NCI-H1048 (cell line): ENCODE measurements around the gene KLHL21.

Experiments used
- DNase-seq: peaks from one replicate; lab custom pipeline; 2025; lab: John Stamatoyannopoulos, UW

The KLHL21 gene

DNA sequence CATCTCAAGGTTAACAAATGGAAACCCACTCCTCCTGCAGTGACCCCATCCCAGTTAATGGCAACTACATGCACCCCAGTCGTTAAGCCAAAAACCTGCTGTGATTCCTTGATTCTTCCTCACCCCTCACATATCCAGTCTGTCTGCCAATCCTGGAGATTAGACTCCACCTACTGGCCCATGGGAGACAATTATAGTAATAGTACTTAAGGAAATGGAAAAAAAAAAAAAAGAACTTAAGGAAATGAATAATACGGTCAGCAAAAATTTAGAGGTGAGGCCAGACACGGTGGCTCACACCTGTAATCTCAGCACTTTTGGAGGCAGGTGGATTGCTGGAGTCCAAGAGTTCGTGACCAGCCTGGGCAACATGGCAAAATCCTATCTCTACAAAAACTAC, 55.4 kb downstream of the KLHL21 start:
- DNase-seq = no peak

GRCh38 chr1:6546326-6546725, 56.3 kb downstream of the KLHL21 start:
- no peak for DNase-seq

DNA sequence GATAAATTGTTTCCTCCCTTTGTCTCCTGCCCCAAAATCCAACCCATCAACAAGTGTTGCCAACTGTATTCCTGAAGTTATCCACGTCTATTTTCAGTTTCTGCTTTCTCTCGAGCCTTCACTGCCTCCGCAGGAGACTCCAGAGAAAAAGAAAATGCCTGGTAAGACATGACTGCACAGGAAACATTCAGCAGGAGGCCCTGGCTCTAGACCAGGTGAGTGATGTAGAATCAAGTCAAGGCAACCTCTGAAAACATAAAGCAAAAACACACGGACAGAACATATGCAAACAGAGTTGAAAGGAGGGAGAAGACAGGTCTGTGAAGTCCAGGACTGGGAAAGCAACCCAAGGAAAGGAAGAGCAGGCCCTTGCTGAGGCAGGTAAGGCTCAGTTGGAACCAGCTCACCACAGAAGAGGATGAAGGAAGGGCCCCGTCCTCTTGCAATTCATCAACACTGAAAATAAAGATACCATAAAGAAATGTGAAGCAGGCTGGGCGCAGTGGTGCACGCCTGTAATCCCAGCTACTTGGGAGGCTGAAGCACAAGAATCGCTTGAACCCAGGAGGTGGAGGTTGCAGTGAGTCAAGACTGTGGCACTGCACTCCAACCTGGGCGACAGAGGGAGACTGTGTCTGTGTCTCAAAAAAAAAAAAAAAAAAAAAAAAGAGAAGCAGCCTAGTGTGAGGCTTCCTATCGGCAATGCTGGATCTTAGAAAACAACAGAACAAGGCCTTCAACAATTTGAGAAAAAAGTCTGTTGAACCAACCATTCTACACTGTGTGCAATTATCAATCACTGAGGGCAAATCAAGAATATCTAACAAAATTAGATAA, 57.2 kb downstream of the KLHL21 start:
- DNase-seq = no peak

GRCh38 chr1:6544831-6545230, 57.8 kb downstream of the KLHL21 start:
- DNase-seq = no peak
